Keratinocyte (primary cell): ENCODE data around the gene MBP. TPM values are rescaled to one million over a fixed set of nuclear protein-coding genes. Genes with fewer than 3 reads are reported as not detected.

Source experiments
- DNase-seq: peaks from one replicate; pipeline ENCODE4 v3.0.0-alpha.2; 2011; ENCODE audit warnings: low read depth, missing footprints, low spot score
- FAIRE-seq: peaks from 2 replicates; lab custom pipeline; 2011; peaks lifted over from hg19 to GRCh38; lab: Jason Lieb, UNC
- H2AFZ ChIP-seq: 2 replicates; pipeline ENCODE4 v1.6.0; 2012; ENCODE audit warnings: low read length, control low read depth, inconsistent platforms; ENCODE audit not compliant: control insufficient read depth
- H3K27ac ChIP-seq: 2 replicates; pipeline ENCODE4 v1.5.1; 2011; ENCODE audit warnings: low read length; ENCODE audit not compliant: control insufficient read depth, insufficient read depth
- H3K27me3 ChIP-seq: 3 replicates; pipeline ENCODE4 v1.6.0; 2011; ENCODE audit warnings: low read length; ENCODE audit not compliant: control insufficient read depth, insufficient read depth; ENCODE audit errors: extremely low read depth
- H3K36me3 ChIP-seq, 2 experiments: 2 replicates in 1 of 2; 3 replicates in 1 of 2; pipeline ENCODE4 v1.5.1; 2011; ENCODE audit warnings: low read length in 2 of 2, mild to moderate bottlenecking in 1 of 2; ENCODE audit not compliant: control insufficient read depth in 2 of 2, insufficient read depth in 2 of 2; ENCODE audit errors: extremely low read depth in 1 of 2
- H3K4me1 ChIP-seq: 3 replicates; pipeline ENCODE4 v1.5.1; 2011; ENCODE audit warnings: low read length; ENCODE audit not compliant: control insufficient read depth, insufficient read depth; ENCODE audit errors: extremely low read depth
- H3K4me2 ChIP-seq: 3 replicates; pipeline ENCODE4 v1.6.0; 2011; ENCODE audit warnings: low read depth, low read length; ENCODE audit not compliant: control insufficient read depth, insufficient read depth; ENCODE audit errors: extremely low read depth
- H3K4me3 ChIP-seq, 3 experiments: fragments of 200-600 bp in 1 of 3; sonication (generic) in 1 of 3; 2 replicates in 2 of 3; 3 replicates in 1 of 3; pipeline ENCODE4 v1.5.1; 2011 to 2016; ENCODE audit warnings: low read length in 3 of 3, mild to moderate bottlenecking in 3 of 3, control low read depth in 2 of 3, inconsistent platforms in 1 of 3, low read depth in 1 of 3, mixed read lengths in 1 of 3, mixed run types in 1 of 3, moderate library complexity in 1 of 3; ENCODE audit not compliant: control insufficient read depth in 2 of 3, insufficient read depth in 2 of 3; ENCODE audit errors: extremely low read depth in 1 of 3
- H3K79me2 ChIP-seq: 2 replicates; pipeline ENCODE4 v1.6.0; 2012; ENCODE audit warnings: low read length; ENCODE audit not compliant: control insufficient read depth, insufficient read depth
- H3K9ac ChIP-seq: 3 replicates; pipeline ENCODE4 v1.6.0; 2011; ENCODE audit warnings: low read length; ENCODE audit not compliant: control insufficient read depth, insufficient read depth; ENCODE audit errors: extremely low read depth
- H3K9me1 ChIP-seq: 3 replicates; pipeline ENCODE4 v1.6.0; 2011; ENCODE audit warnings: low read length; ENCODE audit not compliant: control insufficient read depth, insufficient read depth; ENCODE audit errors: extremely low read depth
- H3K9me3 ChIP-seq: 2 replicates; pipeline ENCODE4 v1.5.1; 2012; ENCODE audit warnings: low read depth, low read length; ENCODE audit not compliant: control insufficient read depth
- H4K20me1 ChIP-seq: 3 replicates; pipeline ENCODE4 v1.6.0; 2011; ENCODE audit warnings: low read length; ENCODE audit not compliant: control insufficient read depth, insufficient read depth; ENCODE audit errors: extremely low read depth
- EZH2 ChIP-seq: IDR thresholded peaks from one replicate; pipeline ENCODE4 v1.6.1; 2012; ENCODE audit warnings: inconsistent platforms, mild to moderate bottlenecking, low read length, moderate library complexity
- dilution Hi-C: fragments of 300-500 bp; cut with MboI; formaldehyde crosslinking; loops from one replicate; pipeline ENCODE4 v1.7.0; 2020; ENCODE audit warnings: low sequenced_read_pairs; ENCODE audit not compliant: extremely low pct_ligation_motif_present
- polyA plus RNA-seq, 5 experiments: library from polyadenylated mRNA; depleted of rRNA in 3 of 5; stranded (reverse) in 3 of 5; stranded (forward) in 1 of 5; unstranded in 1 of 5; fragments of >200 nt; gene quantifications; 1 replicate in 1 of 5; 2 replicates in 3 of 5; 3 replicates in 1 of 5; pipeline versions ENCODE4 v1.2.1 to v1.2.3, GENCODE V29; 2011 to 2012; ENCODE audit warnings: missing spikeins in 2 of 5, low read depth in 1 of 5, low replicate concordance in 1 of 5
- TF ChIP-seq, protein P1 (sequence below), 3 experiments: IDR thresholded peaks in 1 of 3; conservative IDR thresholded peaks in 1 of 3; optimal IDR thresholded peaks in 1 of 3; 2 replicates in 2 of 3; 3 replicates in 1 of 3; pipeline versions ENCODE3 to v1.5.1; 2011; ENCODE audit warnings: low read length in 3 of 3, mild to moderate bottlenecking in 3 of 3, moderate library complexity in 2 of 3, control low read depth in 1 of 3, inconsistent platforms in 1 of 3; ENCODE audit not compliant: insufficient read depth in 2 of 3; ENCODE audit errors: extremely low read depth in 1 of 3

The MBP gene
- polyA plus RNA-seq, 1 donor (not counting 4 experiments of a cell fraction or from before 2014, with no cell fraction given), result 38.7 TPM

- no peaks in the 10 kb centered on the region for H4K20me1 ChIP-seq
- H3K4me3 ChIP-seq, result no peak overlapping the region
- dilution Hi-C loops, result no loop called here
- TF ChIP-seq EZH2, result no peak
- TF ChIP-seq, protein P1, sequence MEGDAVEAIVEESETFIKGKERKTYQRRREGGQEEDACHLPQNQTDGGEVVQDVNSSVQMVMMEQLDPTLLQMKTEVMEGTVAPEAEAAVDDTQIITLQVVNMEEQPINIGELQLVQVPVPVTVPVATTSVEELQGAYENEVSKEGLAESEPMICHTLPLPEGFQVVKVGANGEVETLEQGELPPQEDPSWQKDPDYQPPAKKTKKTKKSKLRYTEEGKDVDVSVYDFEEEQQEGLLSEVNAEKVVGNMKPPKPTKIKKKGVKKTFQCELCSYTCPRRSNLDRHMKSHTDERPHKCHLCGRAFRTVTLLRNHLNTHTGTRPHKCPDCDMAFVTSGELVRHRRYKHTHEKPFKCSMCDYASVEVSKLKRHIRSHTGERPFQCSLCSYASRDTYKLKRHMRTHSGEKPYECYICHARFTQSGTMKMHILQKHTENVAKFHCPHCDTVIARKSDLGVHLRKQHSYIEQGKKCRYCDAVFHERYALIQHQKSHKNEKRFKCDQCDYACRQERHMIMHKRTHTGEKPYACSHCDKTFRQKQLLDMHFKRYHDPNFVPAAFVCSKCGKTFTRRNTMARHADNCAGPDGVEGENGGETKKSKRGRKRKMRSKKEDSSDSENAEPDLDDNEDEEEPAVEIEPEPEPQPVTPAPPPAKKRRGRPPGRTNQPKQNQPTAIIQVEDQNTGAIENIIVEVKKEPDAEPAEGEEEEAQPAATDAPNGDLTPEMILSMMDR (optimal IDR thresholded peaks at IDR 0.05 in 1 of 3, IDR thresholded peaks at IDR 0.05 in 1 of 3, conservative IDR thresholded peaks at IDR 0.05 in 1 of 3; ENCODE audit: extremely low read depth in 1 of 3, insufficient read depth in 2 of 3, low read length in 3 of 3), result no peak
- no peaks in the 10 kb centered on the region for H3K9me1 ChIP-seq
- no peak overlapping the region for H3K9ac ChIP-seq
- FAIRE-seq (no peak), DNase-seq (no peak)
- no peak overlapping the region for H3K4me2 ChIP-seq
- H3K36me3 ChIP-seq, result peaks cover 7 to 13% of the 10 kb centered on the region in 2 experiments
- H2AFZ ChIP-seq, result no peak overlapping the region
- H3K27ac ChIP-seq, result no peak overlapping the region
- H3K4me1 ChIP-seq, result no peaks in the 10 kb centered on the region
- no peaks in the 10 kb centered on the region for H3K27me3 ChIP-seq
- H3K79me2 ChIP-seq, result no peaks in the 10 kb centered on the region
- no peaks in the 10 kb centered on the region for H3K9me3 ChIP-seq
These were observed 172.0 kb downstream of the MBP start for GRCh38 chr18:76960528-76961035.

GRCh38 chr18:76959605-76960004 lies 173.0 kb downstream of the MBP start:
- no peak overlapping the region for H2AFZ ChIP-seq
- dilution Hi-C loops, result no loop called here
- DNase-seq (no peak), FAIRE-seq (no peak)
- H3K27me3 ChIP-seq, result no peaks in the 10 kb centered on the region
- H3K79me2 ChIP-seq, result no peaks in the 10 kb centered on the region
- H3K36me3 ChIP-seq, result peaks cover 9 to 13% of the 10 kb centered on the region in 2 experiments
- no peaks in the 10 kb centered on the region for H4K20me1 ChIP-seq
- H3K9ac ChIP-seq, result no peak overlapping the region
- TF ChIP-seq, protein P1 (optimal IDR thresholded peaks at IDR 0.05 in 1 of 3, IDR thresholded peaks at IDR 0.05 in 1 of 3, conservative IDR thresholded peaks at IDR 0.05 in 1 of 3; ENCODE audit: extremely low read depth in 1 of 3, insufficient read depth in 2 of 3, low read length in 3 of 3), result no peak
- no peak overlapping the region for H3K4me2 ChIP-seq
- no peaks in the 10 kb centered on the region for H3K9me1 ChIP-seq
- H3K9me3 ChIP-seq, result no peaks in the 10 kb centered on the region
- no peak overlapping the region for H3K27ac ChIP-seq
- H3K4me1 ChIP-seq, result no peaks in the 10 kb centered on the region
- H3K4me3 ChIP-seq, result no peak overlapping the region
